SK-N-SH (cell line): ENCODE measurements around the gene C2orf74. TPM values are rescaled to one million over a fixed set of nuclear protein-coding genes. Genes with fewer than 3 reads are reported as not detected.
A peak's percentile ranks its signal among the peaks of the same experiment; 100 is the strongest.
"Not testable (repeated sequence)": the region's sequence is repeated elsewhere in the genome, so short reads cannot be mapped to it uniquely, and the experiment has no call there.

Experiments used
- CTCF ChIA-PET: fragments of 300-600, 350-600 bp; formaldehyde crosslinking; extraction: SDS; loops from one replicate; lab custom pipeline; 2021; lab: Yijun Ruan, JAX
- POLR2A ChIA-PET: fragments of 350-600 bp; sonication (Branson Sonifier 250); formaldehyde crosslinking; extraction: SDS; loops from one replicate; lab custom pipeline; 2020; ENCODE audit warnings: antibody characterized with exemption, inconsistent platforms; lab: Yijun Ruan, JAX
- DNase-seq: peaks from one replicate; pipeline ENCODE4 v3.0.0; 2012
- H2AFZ ChIP-seq: fragments of 200-600 bp; sonication (generic); 2 replicates; pipeline ENCODE4 v1.8.1; 2016; ENCODE audit warnings: antibody characterized with exemption, mild to moderate bottlenecking, low read depth
- H3F3A ChIP-seq: fragments of 200-600 bp; sonication (generic); replicated peaks from 2 replicates; pipeline ENCODE3; 2016; ENCODE audit warnings: antibody characterized with exemption, mild to moderate bottlenecking; ENCODE audit not compliant: insufficient read depth
- H3K27ac ChIP-seq, 2 experiments: fragments of 200-500 bp in 1 of 2; fragments of 200-600 bp in 1 of 2; sonication (Bioruptor generic) in 1 of 2; sonication (generic), shearing (Covaris generic) in 1 of 2; 2 replicates each; pipeline versions ENCODE4 v1.5.1 to v1.6.1; 2014 to 2016; ENCODE audit warnings: low read depth in 2 of 2, inconsistent platforms in 1 of 2, low read length in 1 of 2, mild to moderate bottlenecking in 1 of 2, mixed read lengths in 1 of 2
- H3K27me3 ChIP-seq: fragments of 200-600 bp; sonication (generic), shearing (Covaris generic); 2 replicates; pipeline ENCODE4 v1.6.1; 2016; ENCODE audit warnings: mixed run types; ENCODE audit not compliant: insufficient read depth
- H3K36me3 ChIP-seq, 2 experiments: fragments of 200-500 bp in 1 of 2; fragments of 200-600 bp in 1 of 2; sonication (Bioruptor generic) in 1 of 2; sonication (generic) in 1 of 2; replicated peaks in 1 of 2; 2 replicates each; pipeline versions ENCODE3 to v1.5.1; 2014 to 2016; ENCODE audit warnings: low read length in 1 of 2, mild to moderate bottlenecking in 1 of 2; ENCODE audit not compliant: insufficient read depth in 2 of 2, control insufficient read depth in 1 of 2
- H3K4me1 ChIP-seq, 2 experiments: fragments of 200-500 bp in 1 of 2; fragments of 200-600 bp in 1 of 2; sonication (Bioruptor generic) in 1 of 2; sonication (generic), shearing (Covaris generic) in 1 of 2; 2 replicates each; pipeline versions ENCODE4 v1.5.1 to v1.6.1; 2014 to 2016; ENCODE audit warnings: low read depth in 1 of 2, low read length in 1 of 2, mixed run types in 1 of 2; ENCODE audit not compliant: insufficient read depth in 2 of 2, control insufficient read depth in 1 of 2
- H3K4me2 ChIP-seq: fragments of 200-600 bp; sonication (generic), shearing (Covaris generic); 2 replicates; pipeline ENCODE4 v1.6.1; 2017; ENCODE audit warnings: mixed run types
- H3K4me3 ChIP-seq, 2 experiments: fragments of 200-500 bp in 1 of 2; fragments of 200-600 bp in 1 of 2; sonication (Bioruptor generic) in 1 of 2; sonication (generic), shearing (Covaris generic) in 1 of 2; 2 replicates each; pipeline versions ENCODE4 v1.5.1 to v1.8.1; 2014 to 2016; ENCODE audit warnings: low read depth in 2 of 2, inconsistent platforms in 1 of 2, low read length in 1 of 2, mild to moderate bottlenecking in 1 of 2, mixed read lengths in 1 of 2, moderate library complexity in 1 of 2
- H3K79me2 ChIP-seq: fragments of 200-600 bp; sonication (generic); 2 replicates; pipeline ENCODE4 v1.8.1; 2017; ENCODE audit warnings: mild to moderate bottlenecking; ENCODE audit not compliant: insufficient read depth
- H3K9ac ChIP-seq: fragments of 200-600 bp; sonication (generic); 2 replicates; pipeline ENCODE4 v1.6.1; 2017; ENCODE audit warnings: mixed run types
- H3K9me2 ChIP-seq: fragments of 200-600 bp; sonication (generic); 2 replicates; pipeline ENCODE4 v1.6.1; 2017; ENCODE audit warnings: mixed run types
- H3K9me3 ChIP-seq: fragments of 200-600 bp; sonication (generic); 2 replicates; pipeline ENCODE4 v1.6.1; 2017; ENCODE audit warnings: mixed run types, mild to moderate bottlenecking, moderate library complexity
- H4K20me1 ChIP-seq: fragments of 200-600 bp; sonication (generic); 2 replicates; pipeline ENCODE4 v1.6.1; 2017; ENCODE audit warnings: mild to moderate bottlenecking, mixed run types; ENCODE audit not compliant: insufficient read depth
- CHD2 ChIP-seq: fragments of 150-350 bp; IDR thresholded peaks from 2 replicates; pipeline ENCODE4 v1.6.1; 2018; ENCODE audit warnings: low read length; ENCODE audit not compliant: partially characterized antibody
- ELF1 ChIP-seq: IDR thresholded peaks from 2 replicates; pipeline ENCODE4 v1.4.0; 2012
- EP300 ChIP-seq, 2 experiments: IDR thresholded peaks; 2 replicates each; pipeline versions ENCODE4 v1.4.0 to v1.6.1; 2012; ENCODE audit warnings: borderline replicate concordance in 1 of 2, low read depth in 1 of 2, low read length in 1 of 2
- FOSL2 ChIP-seq: IDR thresholded peaks from 2 replicates; pipeline ENCODE4 v1.4.0; 2012; ENCODE audit warnings: low read depth, mild to moderate bottlenecking, moderate library complexity, borderline replicate concordance
- FOXJ3 ChIP-seq: sonication (generic); formaldehyde crosslinking; IDR thresholded peaks from 2 replicates; pipeline ENCODE4 v1.5.1; 2020; ENCODE audit warnings: mild to moderate bottlenecking, missing genetic modification reagents
- GATA2 ChIP-seq: sonication (generic); formaldehyde crosslinking; IDR thresholded peaks from 2 replicates; pipeline ENCODE4 v1.5.0; 2020; ENCODE audit warnings: mild to moderate bottlenecking, missing genetic modification reagents
- JUND ChIP-seq: IDR thresholded peaks from 2 replicates; pipeline ENCODE4 v1.4.0; 2012
- NRF1 ChIP-seq: IDR thresholded peaks from 2 replicates; pipeline ENCODE4 v1.6.1; 2012; ENCODE audit warnings: low read depth, mild to moderate bottlenecking, low read length
- RAD21 ChIP-seq: IDR thresholded peaks from 2 replicates; pipeline ENCODE4 v1.6.1; 2012; ENCODE audit warnings: mild to moderate bottlenecking, low read length
- RCOR1 ChIP-seq: fragments of 150-350 bp; IDR thresholded peaks from 2 replicates; pipeline ENCODE4 v1.6.1; 2017; ENCODE audit warnings: antibody characterized with exemption, low read length
- SIN3A ChIP-seq: IDR thresholded peaks from 2 replicates; pipeline ENCODE4 v1.6.1; 2012; ENCODE audit warnings: low read depth, mild to moderate bottlenecking, low read length, moderate library complexity, borderline replicate concordance
- SMC3 ChIP-seq: IDR thresholded peaks from 2 replicates; pipeline ENCODE4 v1.6.1; 2012; ENCODE audit warnings: low read depth, low read length, improper control_type of control experiment
- TAF1 ChIP-seq: IDR thresholded peaks from 2 replicates; pipeline ENCODE4 v1.6.1; 2012; ENCODE audit warnings: low read depth, mild to moderate bottlenecking, low read length, moderate library complexity, borderline replicate concordance
- TCF12 ChIP-seq: IDR thresholded peaks from 2 replicates; pipeline ENCODE4 v1.4.0; 2012
- WGBS: methylation state at CpG from one replicate; pipeline ENCODE4 v1.1.6; 2017; ENCODE audit warnings: low lambda C conversion rate; 5-methylcytosine and 5-hydroxymethylcytosine counted together
- polyA plus RNA-seq, 3 experiments: library from polyadenylated mRNA; depleted of rRNA; stranded (reverse); fragments of >200 nt; gene quantifications; 2 replicates each; pipeline ENCODE4 v1.2.3, GENCODE V29; 2012
- TF ChIP-seq, protein P1 (sequence below): fragments of 200-600 bp; sonication (generic); IDR thresholded peaks from 2 replicates; pipeline ENCODE4 v1.6.1; 2017; ENCODE audit warnings: antibody characterized with exemption, mild to moderate bottlenecking, moderate library complexity

C2orf74 gene
- polyA plus RNA-seq, 1 of the 3 experiments (the other 2 are of a cell fraction): 24.1 TPM

DNA sequence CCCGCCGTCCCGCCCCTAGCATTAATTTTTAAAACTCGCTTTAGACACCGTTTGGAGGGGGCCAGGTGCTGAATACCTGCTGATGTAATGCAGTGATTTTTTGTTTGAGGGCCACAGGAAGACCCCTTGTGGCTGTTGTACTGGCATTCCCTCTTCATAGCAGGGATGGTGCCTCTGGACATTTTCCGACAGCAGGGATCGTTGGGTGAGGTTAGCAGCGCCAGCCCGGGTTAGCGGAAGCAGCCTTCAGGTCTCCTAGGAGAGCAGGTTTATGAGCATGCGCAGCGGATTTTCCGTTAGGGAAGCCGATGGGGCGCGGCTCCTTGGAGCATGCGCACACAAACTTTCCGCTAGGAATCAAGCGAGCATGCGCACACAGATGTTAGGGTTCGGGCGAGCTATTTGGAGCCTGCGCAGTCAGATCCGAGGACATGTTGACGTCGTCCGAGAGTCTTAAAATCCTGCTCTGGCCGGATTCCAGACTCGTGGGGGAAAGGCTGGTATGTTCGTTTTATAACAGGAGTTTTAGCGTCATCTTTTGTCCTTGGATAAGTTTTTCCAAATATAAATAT lies 17.2 kb upstream of the C2orf74 start (continued):
- TF ChIP-seq, protein P1, sequence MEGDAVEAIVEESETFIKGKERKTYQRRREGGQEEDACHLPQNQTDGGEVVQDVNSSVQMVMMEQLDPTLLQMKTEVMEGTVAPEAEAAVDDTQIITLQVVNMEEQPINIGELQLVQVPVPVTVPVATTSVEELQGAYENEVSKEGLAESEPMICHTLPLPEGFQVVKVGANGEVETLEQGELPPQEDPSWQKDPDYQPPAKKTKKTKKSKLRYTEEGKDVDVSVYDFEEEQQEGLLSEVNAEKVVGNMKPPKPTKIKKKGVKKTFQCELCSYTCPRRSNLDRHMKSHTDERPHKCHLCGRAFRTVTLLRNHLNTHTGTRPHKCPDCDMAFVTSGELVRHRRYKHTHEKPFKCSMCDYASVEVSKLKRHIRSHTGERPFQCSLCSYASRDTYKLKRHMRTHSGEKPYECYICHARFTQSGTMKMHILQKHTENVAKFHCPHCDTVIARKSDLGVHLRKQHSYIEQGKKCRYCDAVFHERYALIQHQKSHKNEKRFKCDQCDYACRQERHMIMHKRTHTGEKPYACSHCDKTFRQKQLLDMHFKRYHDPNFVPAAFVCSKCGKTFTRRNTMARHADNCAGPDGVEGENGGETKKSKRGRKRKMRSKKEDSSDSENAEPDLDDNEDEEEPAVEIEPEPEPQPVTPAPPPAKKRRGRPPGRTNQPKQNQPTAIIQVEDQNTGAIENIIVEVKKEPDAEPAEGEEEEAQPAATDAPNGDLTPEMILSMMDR: peak; percentile 22
- TF ChIP-seq FOXJ3 (CRISPR knock-in tag): no peak
- TF ChIP-seq RAD21: peak; percentile 3; the same call in 1 of the 2 replicates
- TF ChIP-seq GATA2: no peak
- TF ChIP-seq CHD2: no peak
- no peak for TF ChIP-seq SIN3A
- no peak for TF ChIP-seq FOSL2
- TF ChIP-seq JUND: no peak
- no peak for TF ChIP-seq EP300 (IDR thresholded peaks at IDR 0.05; ENCODE audit: borderline replicate concordance in 1 of 2, low read depth in 1 of 2, low read length in 1 of 2)
- peak; percentile 99 for TF ChIP-seq NRF1
- no peak for TF ChIP-seq TCF12
- no peak for TF ChIP-seq SMC3
- TF ChIP-seq RCOR1: no peak
- TF ChIP-seq ELF1: peak; percentile 62; the same call in 1 of the 2 replicates

DNA sequence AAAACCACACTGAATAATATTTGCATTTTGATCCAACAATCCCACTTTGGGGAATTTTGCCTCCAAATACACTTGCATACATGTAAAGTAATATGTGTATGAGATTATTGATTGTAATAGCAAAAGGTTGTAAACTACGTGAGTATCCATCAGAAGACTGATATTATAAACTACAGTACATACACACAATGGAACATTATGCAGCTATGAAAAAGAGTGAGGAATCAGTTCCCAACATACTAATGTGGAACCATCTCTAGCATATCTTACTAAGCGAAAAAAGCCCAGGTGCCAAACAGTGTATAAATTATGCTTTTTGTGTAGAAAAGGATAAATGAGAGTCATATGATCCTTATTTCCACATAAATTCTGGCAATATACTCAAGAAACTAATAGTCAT lies 16.0 kb upstream of the C2orf74 start:
- no peaks in the 10 kb centered on the region for H3K9me3 ChIP-seq
- peak overlapping the region; percentile 64 to 69 for H3K4me3 ChIP-seq
- H3K4me2 ChIP-seq: peak overlapping the region; percentile 90
- H3F3A ChIP-seq: peaks cover 14% of the 10 kb centered on the region
- H3K9ac ChIP-seq: no peak overlapping the region; the same call in 1 of the 2 replicates
- CTCF ChIA-PET: interaction anchor here (2.4 kb wide), 1 partner anchor 11 kb away, joined by 13 read pairs; no protein-coding TSS in a partner anchor
- no peaks in the 10 kb centered on the region for H3K9me2 ChIP-seq
- WGBS: 97% methylated on average over 2 of the region's 2 CpGs
- H3K79me2 ChIP-seq: peaks cover 25% of the 10 kb centered on the region
- no peaks in the 10 kb centered on the region for H3K27me3 ChIP-seq
- TF ChIP-seq TAF1: no peak
- no peak for DNase-seq
- H3K4me1 ChIP-seq: no peaks in the 10 kb centered on the region; a peak in 1 of 4 replicates
- H3K27ac ChIP-seq: no peak overlapping the region
- peaks cover 16 to 19% of the 10 kb centered on the region in 2 experiments for H3K36me3 ChIP-seq
- no peaks in the 10 kb centered on the region for H4K20me1 ChIP-seq
- H2AFZ ChIP-seq: no peak overlapping the region
- POLR2A ChIA-PET: no interaction called here

DNA sequence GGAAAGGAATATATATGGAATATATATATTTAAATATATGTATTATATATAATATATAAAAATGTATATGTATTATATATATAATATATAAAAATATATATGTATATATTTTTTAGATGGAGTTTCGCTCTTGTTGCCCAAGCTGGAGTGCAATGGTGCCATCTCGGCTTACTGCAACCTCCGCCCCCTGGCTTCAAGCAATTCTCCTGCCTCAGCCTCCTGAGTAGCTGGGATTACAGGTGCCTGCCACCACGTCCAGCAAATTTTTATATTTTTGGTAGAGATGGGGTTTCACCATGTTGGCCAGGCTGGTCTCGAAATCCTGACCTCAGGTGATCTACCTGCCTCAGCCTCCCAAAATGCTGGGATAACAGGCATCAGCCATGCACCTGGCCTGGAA lies 13.9 kb upstream of the C2orf74 start:
- POLR2A ChIA-PET: not testable (repeated sequence)

More for the DNA sequence above, 13.9 kb upstream of the C2orf74 start:
- Histone ChIP-seq H3F3A (peaks cover 11% of the 10 kb centered on the region), H3K36me3 (peaks cover 15 to 16% of the 10 kb centered on the region in 2 experiments), H3K79me2 (peaks cover 30% of the 10 kb centered on the region)
- H3K27me3 ChIP-seq, H3K27ac ChIP-seq, H3K4me3 ChIP-seq, H3K9ac ChIP-seq, H3K4me1 ChIP-seq, H4K20me1 ChIP-seq, DNase-seq, H3K9me2 ChIP-seq, H3K4me2 ChIP-seq, CTCF ChIA-PET, H2AFZ ChIP-seq, H3K9me3 ChIP-seq: not testable (repeated sequence)
- 97% methylated on average over 5 of the region's 5 CpGs for WGBS
